KMS-11 (cell line): ENCODE results near the gene TANC2.

Experiments
- H2AFZ ChIP-seq: fragments of 200-600 bp; sonication (generic); 2 replicates; pipeline ENCODE4 v1.6.1; 2016; ENCODE audit warnings: antibody characterized with exemption, mixed run types, low read depth
- H3K27ac ChIP-seq: fragments of 200-600 bp; sonication (generic); 2 replicates; pipeline ENCODE4 v1.6.1; 2016; ENCODE audit warnings: mild to moderate bottlenecking, mixed run types
- H3K27me3 ChIP-seq: fragments of 200-600 bp; sonication (generic); 2 replicates; pipeline ENCODE4 v1.6.1; 2017; ENCODE audit warnings: mild to moderate bottlenecking, low read depth, mixed run types, moderate library complexity; ENCODE audit not compliant: insufficient read depth
- H3K36me3 ChIP-seq: fragments of 200-600 bp; sonication (generic); 2 replicates; pipeline ENCODE4 v1.6.1; 2017; ENCODE audit warnings: mild to moderate bottlenecking, mixed run types; ENCODE audit not compliant: insufficient read depth
- H3K4me1 ChIP-seq: fragments of 200-600 bp; sonication (generic); 2 replicates; pipeline ENCODE4 v1.6.1; 2016; ENCODE audit warnings: mild to moderate bottlenecking, low read depth, mixed run types; ENCODE audit not compliant: poor library complexity, severe bottlenecking
- H3K4me2 ChIP-seq: fragments of 200-600 bp; sonication (generic); 2 replicates; pipeline ENCODE4 v1.7.0; 2016; ENCODE audit warnings: mild to moderate bottlenecking, mixed run types
- H3K4me3 ChIP-seq: fragments of 200-600 bp; sonication (generic); IDR thresholded peaks from 2 replicates; pipeline ENCODE4 v1.6.1; 2017; ENCODE audit warnings: low read depth, low read length, mixed read lengths; ENCODE audit not compliant: insufficient read depth
- H3K79me2 ChIP-seq: fragments of 200-600 bp; sonication (generic); 2 replicates; pipeline ENCODE4 v1.6.1; 2016; ENCODE audit warnings: low read depth, mixed run types; ENCODE audit not compliant: insufficient read depth
- H3K9ac ChIP-seq: fragments of 200-600 bp; sonication (generic); 2 replicates; pipeline ENCODE4 v1.6.1; 2016; ENCODE audit warnings: mild to moderate bottlenecking, mixed run types
- H4K20me1 ChIP-seq: fragments of 200-600 bp; sonication (generic); 2 replicates; pipeline ENCODE4 v1.6.1; 2016; ENCODE audit warnings: mild to moderate bottlenecking, mixed run types; ENCODE audit not compliant: insufficient read depth
- TF ChIP-seq, protein P1 (sequence below): fragments of 200-600 bp; sonication (generic); conservative IDR thresholded peaks from 2 replicates; pipeline ENCODE4 v1.6.1; 2017; ENCODE audit warnings: low read depth, mild to moderate bottlenecking, antibody characterized with exemption, low read length, moderate library complexity, mixed read lengths

Gene TANC2

GRCh38 chr17:62965686-62966425, at the start of gene TANC2:
TANC2 (plus strand) TSS chr17:62966235; CDS start chr17:63009560, 43,325 bp downstream.
- Histone ChIP-seq H3K27me3 (peaks cover 9% of the 10 kb centered on the region; the same call in 1 of the 2 replicates), H3K4me2 (peak within 1 kb of the TSS; percentile 93), H2AFZ (peak within 1 kb of the TSS; percentile 96), H3K27ac (peak within 1 kb of the TSS; percentile 57), H3K4me3 (no peak within 1 kb of the TSS), H3K9ac (peak within 1 kb of the TSS; percentile 73; the same call in 1 of the 2 replicates), H3K79me2 (no peaks in the 10 kb centered on the region), H4K20me1 (no peaks in the 10 kb centered on the region), H3K36me3 (no peaks in the 10 kb centered on the region), H3K4me1 (peaks cover 25% of the 10 kb centered on the region)
- TF ChIP-seq, protein P1, sequence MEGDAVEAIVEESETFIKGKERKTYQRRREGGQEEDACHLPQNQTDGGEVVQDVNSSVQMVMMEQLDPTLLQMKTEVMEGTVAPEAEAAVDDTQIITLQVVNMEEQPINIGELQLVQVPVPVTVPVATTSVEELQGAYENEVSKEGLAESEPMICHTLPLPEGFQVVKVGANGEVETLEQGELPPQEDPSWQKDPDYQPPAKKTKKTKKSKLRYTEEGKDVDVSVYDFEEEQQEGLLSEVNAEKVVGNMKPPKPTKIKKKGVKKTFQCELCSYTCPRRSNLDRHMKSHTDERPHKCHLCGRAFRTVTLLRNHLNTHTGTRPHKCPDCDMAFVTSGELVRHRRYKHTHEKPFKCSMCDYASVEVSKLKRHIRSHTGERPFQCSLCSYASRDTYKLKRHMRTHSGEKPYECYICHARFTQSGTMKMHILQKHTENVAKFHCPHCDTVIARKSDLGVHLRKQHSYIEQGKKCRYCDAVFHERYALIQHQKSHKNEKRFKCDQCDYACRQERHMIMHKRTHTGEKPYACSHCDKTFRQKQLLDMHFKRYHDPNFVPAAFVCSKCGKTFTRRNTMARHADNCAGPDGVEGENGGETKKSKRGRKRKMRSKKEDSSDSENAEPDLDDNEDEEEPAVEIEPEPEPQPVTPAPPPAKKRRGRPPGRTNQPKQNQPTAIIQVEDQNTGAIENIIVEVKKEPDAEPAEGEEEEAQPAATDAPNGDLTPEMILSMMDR = no peak

- H3K4me2 ChIP-seq = no peak overlapping the region
Observed at GRCh38 chr17:62916684-62917571, 49.1 kb upstream of the TANC2 start.

GRCh38 chr17:62919388-62919787, 46.6 kb upstream of the TANC2 start:
- TF ChIP-seq, protein P1 = no peak
- no peak overlapping the region for H3K4me3 ChIP-seq
- no peaks in the 10 kb centered on the region for H3K27me3 ChIP-seq
- no peak overlapping the region for H3K27ac ChIP-seq
- no peaks in the 10 kb centered on the region for H3K4me1 ChIP-seq
- no peak overlapping the region for H3K9ac ChIP-seq
- H2AFZ ChIP-seq = no peak overlapping the region
- H4K20me1 ChIP-seq = no peaks in the 10 kb centered on the region
- no peaks in the 10 kb centered on the region for H3K79me2 ChIP-seq
- H3K36me3 ChIP-seq = no peaks in the 10 kb centered on the region
- H3K4me2 ChIP-seq = no peak overlapping the region

More at GRCh38 chr17:62916684-62917571, 49.1 kb upstream of the TANC2 start:
- Histone ChIP-seq H3K27me3 (no peaks in the 10 kb centered on the region), H3K4me1 (no peaks in the 10 kb centered on the region), H3K27ac (no peak overlapping the region), H3K36me3 (no peaks in the 10 kb centered on the region), H4K20me1 (no peaks in the 10 kb centered on the region), H2AFZ (no peak overlapping the region), H3K9ac (no peak overlapping the region), H3K79me2 (no peaks in the 10 kb centered on the region), H3K4me3 (no peak overlapping the region)
- TF ChIP-seq, protein P1 = no peak

DNA sequence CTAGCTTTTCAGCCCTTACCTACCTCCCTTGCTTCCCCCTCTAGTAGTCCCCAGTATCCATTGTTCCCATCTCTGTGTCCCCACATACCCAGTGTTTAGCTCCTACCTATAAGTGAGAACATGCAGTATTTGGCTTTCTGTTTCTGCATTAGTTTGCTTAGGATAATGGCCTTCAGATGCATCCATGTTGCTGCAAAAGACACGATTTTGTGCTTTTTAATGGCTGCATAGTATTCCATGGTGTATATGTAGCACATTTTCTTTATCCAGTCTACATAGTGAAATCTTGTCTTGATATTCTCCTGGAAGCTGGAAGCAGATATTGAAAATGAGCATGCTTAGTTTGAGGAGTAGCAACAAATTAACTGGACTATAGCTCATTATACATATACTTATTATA, 45.7 kb upstream of the TANC2 start:
- no peak overlapping the region for H2AFZ ChIP-seq
- H3K4me2 ChIP-seq = no peak overlapping the region
- no peak overlapping the region for H3K4me3 ChIP-seq
- no peak overlapping the region for H3K27ac ChIP-seq
- H4K20me1 ChIP-seq = no peaks in the 10 kb centered on the region
- H3K36me3 ChIP-seq = no peaks in the 10 kb centered on the region
- H3K9ac ChIP-seq = no peak overlapping the region
- no peaks in the 10 kb centered on the region for H3K27me3 ChIP-seq
- no peaks in the 10 kb centered on the region for H3K79me2 ChIP-seq
- TF ChIP-seq, protein P1 = no peak
- no peaks in the 10 kb centered on the region for H3K4me1 ChIP-seq
